ENCODE results near the gene EFCAB8.
A peak's percentile ranks its signal among the peaks of the same experiment; 100 is the strongest.
"Not testable (repeated sequence)": the region's sequence is repeated elsewhere in the genome, so short reads cannot be mapped to it uniquely, and the experiment has no call there.

The EFCAB8 gene

DNA sequence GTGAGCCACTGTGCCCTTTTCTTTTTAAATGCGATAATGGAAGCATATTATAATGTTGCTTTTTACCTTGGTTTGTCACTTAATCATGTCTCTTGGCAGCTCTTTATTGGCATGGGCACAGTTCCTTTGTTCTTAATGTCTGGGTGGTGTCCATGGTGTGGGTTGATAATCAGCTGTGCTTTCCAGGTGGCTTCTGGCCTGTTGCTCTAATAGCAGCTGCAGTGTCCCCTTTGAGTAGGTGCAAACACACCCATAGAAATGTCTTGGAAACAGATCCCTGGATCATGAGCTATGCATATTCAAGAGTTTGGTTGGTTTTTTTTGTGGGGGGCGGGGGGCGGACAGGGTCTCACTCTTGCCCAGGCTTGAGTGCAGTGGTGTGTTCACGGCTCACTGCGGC lies 29.9 kb downstream of the EFCAB8 start:
- no peak for DNase-seq

DNA sequence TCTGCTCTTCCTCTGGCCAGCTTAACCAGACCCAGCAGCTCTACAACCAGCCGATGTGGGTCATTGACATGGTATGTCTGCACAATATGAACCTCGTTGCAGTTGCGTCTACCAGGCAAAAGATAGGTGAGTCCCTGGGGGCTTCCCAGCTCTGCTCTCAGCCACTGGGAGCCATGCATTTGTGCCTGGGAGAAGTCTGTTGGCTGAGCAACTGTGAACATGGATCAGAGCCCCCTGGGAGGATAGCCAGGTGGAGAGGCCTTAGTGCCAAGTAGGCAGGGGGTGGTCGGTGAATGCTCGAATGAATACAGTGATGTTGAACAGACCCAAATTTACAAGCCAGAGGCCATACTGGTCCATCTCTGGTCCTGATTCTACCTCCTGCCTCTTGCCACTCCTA lies 30.6 kb downstream of the EFCAB8 start:
- no peak for DNase-seq

GRCh38 chr20:32891491-32891890 lies 32.8 kb downstream of the EFCAB8 start:
- no peak for DNase-seq

DNA sequence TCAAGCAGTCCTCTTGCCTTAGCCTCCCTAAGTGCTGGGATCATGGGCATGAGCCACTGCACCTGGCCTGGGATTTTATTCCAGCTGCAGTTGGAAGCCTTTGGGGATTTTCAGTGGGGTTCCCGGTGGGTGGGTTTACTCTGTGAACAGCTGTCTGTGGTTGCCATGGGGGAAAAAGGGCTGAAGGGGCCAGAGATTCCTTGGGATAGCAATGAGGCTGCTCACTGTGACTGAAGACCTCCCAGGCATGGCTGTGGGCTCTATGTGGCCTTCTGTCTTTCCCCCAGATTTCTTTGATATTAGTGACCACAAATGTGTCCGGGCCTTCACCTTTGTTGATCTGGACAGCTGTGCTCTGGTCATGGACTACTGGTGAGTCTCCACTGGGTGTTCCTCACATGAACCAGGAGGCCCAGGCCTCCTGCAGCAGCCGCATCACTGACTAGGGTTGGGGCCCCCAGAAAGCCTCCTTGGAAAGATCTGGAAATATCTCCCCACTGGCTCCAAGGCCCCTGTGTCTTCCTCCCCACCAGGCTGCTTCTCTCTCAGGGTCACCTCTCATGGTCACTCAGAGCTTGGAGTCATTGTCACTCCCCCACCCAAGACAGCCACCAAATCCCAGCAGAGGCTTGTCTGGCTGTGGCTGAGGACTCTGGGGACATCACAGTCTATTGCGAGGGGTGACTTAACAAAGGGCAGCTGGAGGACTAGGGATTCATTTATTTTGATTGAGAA lies 33.4 kb downstream of the EFCAB8 start:
- DNase-seq, result no peak

DNA sequence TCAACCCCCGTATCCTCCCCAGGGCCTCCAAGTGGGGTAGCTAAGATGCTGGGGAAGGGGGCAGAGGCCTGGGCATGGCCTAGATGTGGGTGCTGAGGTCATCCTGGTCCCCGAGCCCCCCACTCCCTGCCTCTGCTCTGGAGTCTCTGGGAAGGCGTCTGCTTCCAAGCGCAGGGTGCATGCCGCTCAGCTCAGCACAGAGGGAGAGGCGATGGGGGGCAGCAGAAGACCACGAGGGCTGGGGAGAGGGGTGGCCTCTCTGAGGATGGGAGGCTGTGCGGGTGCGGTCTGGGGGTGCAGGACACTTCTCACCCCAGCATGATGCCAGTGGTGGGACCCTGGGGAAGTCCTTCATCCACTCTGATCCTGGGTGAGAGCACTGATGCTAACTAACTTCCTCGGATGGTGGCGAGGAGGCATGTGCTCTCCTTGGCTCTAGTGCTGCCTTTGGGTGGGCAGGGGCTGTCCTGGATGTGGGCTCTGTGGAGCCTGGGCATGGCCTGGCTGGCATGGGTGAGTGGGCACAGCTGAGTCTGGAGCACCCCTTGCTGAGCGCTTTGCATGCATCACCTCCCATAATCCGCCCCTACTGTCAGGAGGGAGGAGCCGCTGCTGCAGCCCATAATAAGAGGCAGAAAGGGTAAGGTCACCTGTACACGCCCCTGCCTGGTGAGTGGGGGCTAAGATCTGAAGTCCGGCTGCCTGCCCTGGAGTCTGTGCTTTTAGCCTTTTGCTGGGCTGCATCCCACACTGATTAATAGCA lies 34.7 kb downstream of the EFCAB8 start:
- DNase-seq, result no peak

DNA sequence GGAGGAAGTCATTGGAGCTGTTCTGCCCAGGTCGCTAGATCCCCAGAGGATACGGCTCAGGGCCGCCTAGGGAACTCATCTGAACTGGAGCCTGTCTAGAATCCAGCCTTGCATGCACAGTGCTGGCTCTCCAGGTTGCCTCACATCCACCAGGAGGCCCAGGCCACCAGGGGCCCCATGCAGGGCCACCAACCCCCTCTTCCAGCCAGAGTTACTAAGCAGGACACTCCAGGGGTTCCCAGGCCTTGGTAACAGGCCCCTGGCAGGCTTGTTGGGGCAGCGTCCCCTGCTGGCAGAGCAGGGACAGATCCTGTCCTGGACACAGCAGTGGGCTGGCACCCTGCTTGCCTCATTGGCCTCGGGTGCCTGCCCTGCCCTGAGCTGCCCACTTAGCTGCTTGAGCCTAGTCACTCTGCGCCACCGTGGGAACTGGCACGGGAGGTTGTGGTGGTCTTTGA lies 35.3 kb downstream of the EFCAB8 start:
- no peak for DNase-seq

GRCh38 chr20:32894711-32895355 lies 36.1 kb downstream of the EFCAB8 start:
- DNase-seq, result no peak

DNA sequence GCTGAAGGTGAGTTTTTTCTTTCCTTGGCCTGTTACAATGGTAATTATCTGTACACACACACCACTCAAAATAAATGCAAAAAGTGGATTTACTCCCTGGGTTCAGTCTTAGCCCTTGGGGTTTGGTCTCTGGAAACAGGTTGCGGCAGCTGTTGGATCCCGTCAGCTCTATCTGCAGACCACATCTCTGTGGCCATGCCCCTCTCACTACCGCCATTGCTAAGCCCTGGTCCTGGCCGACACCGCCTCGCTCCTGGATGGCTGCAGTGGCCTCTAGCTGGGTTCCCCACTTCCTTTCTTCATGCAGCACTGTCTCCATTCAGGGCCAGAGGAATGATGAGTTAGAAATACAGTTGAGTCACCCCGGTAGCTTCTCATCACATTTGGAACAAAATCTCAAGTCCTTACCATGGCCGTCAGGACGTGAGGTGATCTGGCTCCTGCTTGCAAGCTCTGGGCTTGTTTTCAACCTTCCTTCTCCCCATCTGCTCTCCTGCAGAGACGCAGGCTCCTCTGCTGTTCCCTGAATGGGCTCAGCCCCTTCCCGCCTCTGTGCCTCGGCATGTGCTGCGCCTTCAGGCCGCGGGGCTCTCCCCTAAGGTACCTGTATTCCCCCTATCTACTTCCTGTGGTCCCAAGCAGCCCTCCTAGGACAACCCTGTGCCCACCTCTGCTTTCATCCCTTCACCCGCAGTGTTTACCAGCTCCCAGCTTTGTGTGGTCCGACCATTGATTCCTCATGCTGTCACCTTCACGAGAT lies 38.0 kb downstream of the EFCAB8 start:
- DNase-seq, result no peak

DNA sequence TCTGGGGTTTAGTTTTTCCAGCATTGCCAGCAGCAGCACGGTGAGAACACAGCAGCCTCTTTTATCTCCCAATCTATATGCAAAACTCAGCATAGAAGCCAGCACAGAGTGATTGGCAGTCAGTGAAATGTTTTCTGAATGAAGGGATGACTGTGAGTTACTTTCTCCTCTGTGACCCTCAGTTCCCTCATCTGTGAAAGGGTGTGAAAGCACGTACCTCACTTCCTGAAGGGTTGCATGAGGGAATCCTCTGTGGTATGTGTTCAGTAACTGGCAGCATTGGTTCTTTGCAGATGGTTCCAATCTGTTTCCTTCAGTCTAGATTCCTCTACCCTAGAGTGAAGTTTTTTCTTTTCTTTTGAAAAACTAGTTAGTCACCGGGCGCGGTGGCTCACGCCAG lies 40.0 kb downstream of the EFCAB8 start:
- no peak for DNase-seq

GRCh38 chr20:32902456-32903420 lies 44.0 kb downstream of the EFCAB8 start:
- DNase-seq, result peak; percentile 27 to 63 (median 49)

DNA sequence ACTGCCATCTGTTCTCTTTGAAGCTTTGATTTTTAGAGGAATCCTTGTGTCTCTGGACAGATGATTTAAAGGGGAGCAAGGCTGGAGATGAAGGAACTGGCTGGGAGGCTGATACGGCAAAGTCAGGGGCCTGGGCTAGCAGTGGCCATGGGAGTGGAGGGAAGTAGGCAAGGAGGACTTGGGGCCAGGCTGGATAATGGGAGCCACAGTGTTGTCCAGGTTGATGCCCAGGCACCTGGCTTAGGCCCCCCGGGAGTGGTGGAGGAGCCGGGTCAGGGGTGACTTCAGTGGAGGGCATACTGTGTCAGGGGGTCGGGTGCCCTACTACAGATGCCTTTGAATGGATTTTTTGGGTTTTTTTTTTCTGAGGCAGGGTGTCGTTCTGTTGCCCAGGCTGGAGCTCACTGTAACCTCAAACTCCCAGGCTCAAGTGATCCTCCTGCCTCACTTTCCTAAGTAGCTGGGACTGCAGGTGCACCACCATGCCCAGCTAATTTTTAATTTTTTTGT lies 45.0 kb downstream of the EFCAB8 start:
- DNase-seq, result no peak

GRCh38 chr20:32904678-32905077 lies 46.0 kb downstream of the EFCAB8 start:
- DNase-seq, result not testable (repeated sequence)

DNA sequence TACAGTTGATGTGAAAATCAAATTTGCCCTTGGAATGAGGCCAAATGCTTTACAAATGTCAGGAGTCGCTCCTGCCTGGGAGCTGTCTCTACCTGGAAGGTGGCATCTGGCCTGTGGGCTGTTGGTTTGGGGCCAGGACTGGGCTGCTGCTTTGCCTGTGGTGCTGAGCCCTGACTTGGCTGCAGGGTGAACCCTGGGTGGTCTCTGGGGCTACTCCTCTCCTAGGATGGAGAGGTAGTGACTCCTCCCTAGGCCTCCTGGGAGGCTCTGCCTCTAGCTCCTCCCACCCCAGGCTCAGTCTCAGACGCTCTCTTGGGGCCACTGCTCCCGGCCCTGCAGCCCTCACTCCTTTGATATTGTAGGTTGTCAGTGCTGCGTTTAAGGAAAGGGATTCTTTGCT lies 47.5 kb downstream of the EFCAB8 start:
- no peak for DNase-seq

DNA sequence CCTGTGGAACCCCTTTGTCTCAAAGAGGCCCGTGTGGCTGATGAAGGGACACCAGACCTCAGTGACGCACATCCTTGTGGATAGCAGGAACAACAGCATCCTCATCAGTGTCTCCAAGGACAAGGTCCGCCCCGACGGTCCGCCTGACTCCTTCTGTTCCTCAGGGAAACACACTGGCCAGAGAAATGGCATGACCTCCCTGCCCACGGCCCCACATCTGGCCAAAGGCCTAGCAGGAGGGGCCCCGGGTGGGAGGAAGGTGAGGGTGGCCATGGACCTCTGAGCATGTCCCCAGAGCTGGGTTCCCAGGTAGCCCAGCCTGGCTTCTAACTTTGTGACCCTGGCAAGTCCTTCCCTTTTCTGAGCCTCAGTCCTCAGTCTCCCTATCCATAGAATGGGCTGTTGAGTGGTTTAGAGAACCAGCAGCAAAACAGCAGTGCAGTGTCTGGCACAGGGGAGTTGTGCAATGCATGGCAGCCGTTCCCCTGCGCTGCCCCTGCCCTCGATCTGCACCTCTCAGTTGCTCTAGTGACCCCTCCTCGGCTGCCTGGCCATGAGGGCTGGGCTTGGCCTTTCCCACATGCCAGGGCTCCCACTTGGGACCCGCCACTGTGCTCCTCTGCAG lies 48.3 kb downstream of the EFCAB8 start:
- no peak for DNase-seq

DNA sequence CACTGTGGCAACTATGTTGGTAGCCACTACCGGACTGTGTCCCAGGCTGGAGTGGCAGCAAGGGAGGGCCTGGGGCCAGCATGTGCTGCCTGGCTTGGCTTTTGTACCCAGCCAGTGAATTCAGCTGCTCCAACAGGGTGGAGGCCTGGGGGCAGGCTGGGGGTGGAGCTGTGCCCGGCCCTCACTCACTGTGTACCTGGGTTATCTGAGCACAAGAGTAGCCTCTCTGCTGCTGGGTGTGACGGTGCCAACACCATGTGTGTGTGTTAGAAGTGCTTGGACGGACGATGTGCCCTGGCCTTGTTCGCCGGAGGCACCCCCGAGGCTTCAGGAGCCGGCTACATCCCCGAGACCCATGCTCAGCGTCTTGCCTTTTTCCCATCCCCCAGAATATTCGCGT lies 49.2 kb downstream of the EFCAB8 start:
- DNase-seq, result no peak

DNA sequence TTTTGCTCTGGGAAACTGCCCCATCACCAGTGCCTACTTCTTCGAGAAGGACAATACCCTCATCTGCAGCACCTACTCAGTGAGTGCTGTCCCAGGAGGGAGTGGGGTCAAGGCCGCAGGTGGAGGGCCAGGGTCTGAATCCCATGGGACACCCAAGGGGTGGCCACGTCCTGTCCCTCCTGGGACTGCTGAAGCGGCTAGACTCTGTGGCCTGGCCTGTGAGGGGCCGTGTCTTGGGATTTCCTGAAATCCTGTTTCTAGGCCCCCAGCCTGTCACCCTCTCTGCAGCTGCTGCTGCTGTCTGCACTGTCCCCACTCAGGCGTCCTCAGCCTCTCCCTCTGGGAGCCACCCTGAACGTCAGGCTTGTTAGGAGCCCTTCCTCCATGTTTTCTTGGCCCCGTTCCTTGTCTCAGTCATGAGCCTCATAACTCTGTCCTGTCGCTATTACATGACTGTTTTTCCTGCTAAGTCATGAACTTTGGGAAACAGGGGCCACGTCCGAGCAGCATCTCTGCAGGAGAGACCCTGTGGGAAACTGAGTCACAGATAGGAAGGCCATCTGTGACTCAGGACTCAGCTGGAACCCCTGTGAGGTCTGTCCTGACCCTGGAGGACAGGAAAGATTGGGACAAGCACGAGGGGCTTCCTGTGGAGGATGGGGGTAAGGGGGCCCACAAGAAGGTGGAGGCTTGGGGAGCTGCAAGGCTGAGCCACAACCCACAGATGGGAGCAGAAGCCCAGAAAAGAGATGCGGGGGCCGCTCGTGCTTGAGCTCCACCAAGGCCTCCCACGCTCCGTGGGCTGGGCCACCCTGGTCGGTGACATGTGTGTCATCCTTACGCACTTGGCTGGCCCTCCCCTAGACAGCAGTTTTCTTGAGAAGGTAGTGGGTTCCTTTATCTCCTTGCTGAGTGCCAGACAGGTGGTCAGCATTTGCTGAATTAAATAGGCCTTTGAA lies 49.9 kb downstream of the EFCAB8 start:
- no peak for DNase-seq

- DNase-seq, result no peak
Observed at GRCh38 chr20:32909451-32909850, 50.7 kb downstream of the EFCAB8 start.

DNA sequence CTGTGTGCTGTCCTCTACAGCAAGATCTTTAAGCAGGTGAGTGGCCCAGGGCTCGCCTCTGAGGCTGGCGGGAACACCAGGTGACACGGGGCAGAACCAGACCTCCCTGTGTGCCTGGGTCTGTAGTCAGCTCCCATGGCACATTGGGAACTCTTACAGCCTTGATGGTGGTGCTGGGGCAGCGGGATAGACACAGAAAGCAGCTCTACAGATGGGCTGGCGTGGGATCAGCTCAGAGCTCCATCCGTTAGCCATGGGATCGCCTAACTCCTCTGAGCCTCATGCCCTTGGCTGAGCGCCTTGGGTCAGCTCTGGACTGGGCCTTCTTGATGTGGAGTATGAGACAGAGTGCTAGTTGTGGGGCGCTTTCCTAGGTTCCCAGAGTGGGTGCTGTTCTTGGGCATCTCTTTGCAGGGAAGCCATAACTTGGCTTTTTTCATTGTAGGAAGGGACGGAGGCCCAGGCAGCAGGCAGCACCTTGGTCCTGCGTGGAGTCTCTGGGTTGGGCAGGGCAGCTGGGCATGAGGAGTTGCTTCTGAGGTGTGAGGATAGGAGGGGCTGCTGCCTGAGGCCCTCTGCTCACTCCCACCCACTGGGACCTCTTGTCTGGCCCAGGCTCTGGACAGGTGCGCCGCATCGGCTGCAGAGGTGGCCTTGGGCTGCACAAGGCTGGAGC lies 51.3 kb downstream of the EFCAB8 start:
- no peak for DNase-seq

GRCh38 chr20:32911355-32911754 lies 52.6 kb downstream of the EFCAB8 start:
- no peak for DNase-seq
